Smooth muscle cell (in vitro differentiated cells): Measurements from ENCODE around the gene C1S. TPM values are rescaled to one million over a fixed set of nuclear protein-coding genes. Genes with fewer than 3 reads are reported as not detected.

Source experiments
- DNase-seq: peaks from one replicate; lab custom pipeline; 2025; ENCODE audit not compliant: unreplicated experiment; lab: John Stamatoyannopoulos, UW
- H2AFZ ChIP-seq: fragments of 200-600 bp; sonication (generic); 2 replicates; pipeline ENCODE4 v1.6.0; 2016; ENCODE audit warnings: antibody characterized with exemption, low read depth, mild to moderate bottlenecking
- H3F3A ChIP-seq: fragments of 200-600 bp; sonication (generic); 2 replicates; pipeline ENCODE4 v1.6.0; 2017; ENCODE audit warnings: antibody characterized with exemption, low read depth
- H3K27ac ChIP-seq: fragments of 200-600 bp; sonication (generic); 2 replicates; pipeline ENCODE4 v1.5.1; 2016; ENCODE audit warnings: low read depth, mild to moderate bottlenecking
- H3K27me3 ChIP-seq: fragments of 200-600 bp; sonication (generic); 2 replicates; pipeline ENCODE4 v1.6.1; 2016; ENCODE audit warnings: low read depth, mild to moderate bottlenecking
- H3K36me3 ChIP-seq: fragments of 200-600 bp; sonication (generic); 2 replicates; pipeline ENCODE4 v1.5.1; 2016; ENCODE audit warnings: low read depth
- H3K4me1 ChIP-seq: fragments of 200-600 bp; sonication (generic); 2 replicates; pipeline ENCODE4 v1.5.1; 2016; ENCODE audit warnings: low read depth
- H3K4me2 ChIP-seq: fragments of 200-600 bp; sonication (generic); 2 replicates; pipeline ENCODE4 v1.6.0; 2016; ENCODE audit warnings: mild to moderate bottlenecking
- H3K4me3 ChIP-seq: fragments of 200-600 bp; sonication (generic); 2 replicates; pipeline ENCODE4 v1.5.1; 2016; ENCODE audit warnings: mild to moderate bottlenecking
- H3K79me2 ChIP-seq: fragments of 200-600 bp; sonication (generic); 2 replicates; pipeline ENCODE4 v1.6.0; 2016; ENCODE audit warnings: low read depth, mild to moderate bottlenecking
- H3K9ac ChIP-seq: fragments of 200-600 bp; sonication (generic); 2 replicates; pipeline ENCODE4 v1.6.0; 2016; ENCODE audit warnings: low read depth
- H3K9me3 ChIP-seq: fragments of 200-600 bp; sonication (generic); replicated peaks from 2 replicates; pipeline ENCODE4 v1.5.1; 2016; ENCODE audit warnings: low read depth
- H4K20me1 ChIP-seq: fragments of 200-600 bp; sonication (generic); 2 replicates; pipeline ENCODE4 v1.6.0; 2016; ENCODE audit warnings: low read depth
- CTCF ChIP-seq: fragments of 200-600 bp; sonication (generic); IDR thresholded peaks from 2 replicates; pipeline ENCODE4 v1.5.1; 2017; ENCODE audit warnings: borderline replicate concordance, mild to moderate bottlenecking, antibody characterized with exemption; ENCODE audit not compliant: insufficient read depth, poor library complexity, severe bottlenecking
- WGBS: methylation state at CpG from one replicate; pipeline ENCODE4 v1.1.7; 2016; ENCODE audit warnings: low lambda C conversion rate; 5-methylcytosine and 5-hydroxymethylcytosine counted together
- polyA plus RNA-seq: library from polyadenylated mRNA; unstranded; fragments of >200 nt; fragmentation: Nextera tagmentation; extraction: Ambion mirVana; gene quantifications from 2 replicates; pipeline ENCODE4 v1.2.1, GENCODE V29; 2016
- total RNA-seq: library from RNA; depleted of rRNA; stranded (reverse); fragments of >200 nt; gene quantifications from 2 replicates; pipeline ENCODE4 v1.2.3, GENCODE V29; 2014

The C1S gene
- total and polyA plus RNA-seq, 2 experiments from 2014 or later: 38.5 to 69.2 TPM

- H3F3A ChIP-seq: peaks cover 10% of the 10 kb centered on the region
- no peak overlapping the region for H3K9ac ChIP-seq
- DNase-seq: no peak
- no peak for TF ChIP-seq CTCF
- no peak overlapping the region for H3K4me2 ChIP-seq
- no peaks in the 10 kb centered on the region for H3K36me3 ChIP-seq
- H3K4me3 ChIP-seq: no peak overlapping the region
- no peak overlapping the region for H2AFZ ChIP-seq
- H3K9me3 ChIP-seq: no peaks in the 10 kb centered on the region
- H3K4me1 ChIP-seq: no peaks in the 10 kb centered on the region
- H3K79me2 ChIP-seq: no peaks in the 10 kb centered on the region
- no peak overlapping the region for H3K27ac ChIP-seq
- 93% methylated on average over 6 of the region's 6 CpGs for WGBS
- no peaks in the 10 kb centered on the region for H3K27me3 ChIP-seq
- no peaks in the 10 kb centered on the region for H4K20me1 ChIP-seq
These were observed 11.5 kb downstream of the C1S start for GRCh38 chr12:7072035-7072434.

GRCh38 chr12:7072554-7072953, 12.0 kb downstream of the C1S start:
- TF ChIP-seq CTCF: no peak

GRCh38 chr12:7073946-7074345, 13.4 kb downstream of the C1S start:
- H3K27me3 ChIP-seq: no peaks in the 10 kb centered on the region
- no peak overlapping the region for H3K27ac ChIP-seq
- no peak for DNase-seq
- H3K4me1 ChIP-seq: no peaks in the 10 kb centered on the region
- no peaks in the 10 kb centered on the region for H3K9me3 ChIP-seq
- peaks cover 5% of the 10 kb centered on the region for H3F3A ChIP-seq
- H4K20me1 ChIP-seq: no peaks in the 10 kb centered on the region
- no peaks in the 10 kb centered on the region for H3K79me2 ChIP-seq
- no peaks in the 10 kb centered on the region for H3K36me3 ChIP-seq
- WGBS: 86% methylated on average over 1 of the region's 1 CpG
- H2AFZ ChIP-seq: no peak overlapping the region
- no peak overlapping the region for H3K4me3 ChIP-seq
- no peak overlapping the region for H3K9ac ChIP-seq
- no peak overlapping the region for H3K4me2 ChIP-seq
- TF ChIP-seq CTCF: no peak

More at GRCh38 chr12:7072554-7072953, 12.0 kb downstream of the C1S start:
- no peaks in the 10 kb centered on the region for H3K9me3 ChIP-seq
- H3K27me3 ChIP-seq: no peaks in the 10 kb centered on the region
- H3K9ac ChIP-seq: no peak overlapping the region
- no peak overlapping the region for H3K4me3 ChIP-seq
- no peaks in the 10 kb centered on the region for H3K79me2 ChIP-seq
- DNase-seq: no peak
- H2AFZ ChIP-seq: no peak overlapping the region
- 86% methylated on average over 6 of the region's 6 CpGs for WGBS
- no peaks in the 10 kb centered on the region for H3K4me1 ChIP-seq
- H3K4me2 ChIP-seq: no peak overlapping the region
- H4K20me1 ChIP-seq: no peaks in the 10 kb centered on the region
- H3K27ac ChIP-seq: no peak overlapping the region
- peaks cover 10% of the 10 kb centered on the region for H3F3A ChIP-seq
- no peaks in the 10 kb centered on the region for H3K36me3 ChIP-seq

- H3K4me2 ChIP-seq: peak overlapping the region; percentile 28
- no peak overlapping the region for H2AFZ ChIP-seq
- 85% methylated on average over 3 of the region's 3 CpGs for WGBS
- H3K27ac ChIP-seq: no peak overlapping the region
- no peak overlapping the region for H3K9ac ChIP-seq
- no peak for TF ChIP-seq CTCF
- no peaks in the 10 kb centered on the region for H3K9me3 ChIP-seq
- no peaks in the 10 kb centered on the region for H3K79me2 ChIP-seq
- H4K20me1 ChIP-seq: no peaks in the 10 kb centered on the region
- peaks cover 3% of the 10 kb centered on the region for H3F3A ChIP-seq
- DNase-seq: no peak
- H3K4me3 ChIP-seq: no peak overlapping the region
- H3K4me1 ChIP-seq: no peaks in the 10 kb centered on the region
- H3K27me3 ChIP-seq: no peaks in the 10 kb centered on the region
- no peaks in the 10 kb centered on the region for H3K36me3 ChIP-seq
These were observed 15.0 kb downstream of the C1S start for GRCh38 chr12:7075518-7075917.
